Esophagus squamous epithelium (tissue), 4 donors: Measurements from ENCODE around the gene CIDEC.

ENCODE experiments used
- CTCF ChIP-seq, 6 experiments: fragments of 450-650 bp in 4 of 6; fragments of 200-600 bp in 2 of 6; sonication (generic) in 2 of 6; IDR thresholded peaks; one replicate each; pipeline ENCODE4 v1.5.1; 2016 to 2019; ENCODE audit warnings: antibody characterized with exemption in 6 of 6, mild to moderate bottlenecking in 4 of 6, moderate library complexity in 4 of 6
- POLR2A ChIP-seq, 4 donors: fragments of 450-650 bp; IDR thresholded peaks; one replicate each; pipeline ENCODE4 v1.6.1; 2017; ENCODE audit warnings: antibody characterized with exemption in 4 of 4, mild to moderate bottlenecking in 4 of 4, moderate library complexity in 3 of 4

- TF ChIP-seq CTCF (IDR thresholded peaks at IDR 0.05) (no peak), POLR2A (IDR thresholded peaks at IDR 0.05) (no peak)
Measured at GRCh38 chr3:9889405-9889804, 9.4 kb upstream of the CIDEC start.
